Thoracic aorta (tissue), 2 donors: ENCODE data around the gene HOMER3. TPM values are rescaled to one million over a fixed set of nuclear protein-coding genes. Genes with fewer than 3 reads are reported as not detected.

Experiments
- ATAC-seq: fragments of 150-250 bp; one replicate; pipeline ENCODE4 v1.8.0; 2017; ENCODE audit warnings: low read depth; ENCODE audit not compliant: insufficient number of reproducible peaks, low FRiP score
- DNase-seq: peaks from one replicate; pipeline ENCODE4 v3.0.0-alpha.2; 2020; ENCODE audit warnings: low spot score
- H3K27ac ChIP-seq, 2 donors: fragments of 200-600 bp; sonication (generic); 1 replicate in 1 of 2; 2 replicates in 1 of 2; pipeline ENCODE4 v1.5.1; 2016; ENCODE audit warnings: mild to moderate bottlenecking in 2 of 2, moderate library complexity in 2 of 2
- H3K27me3 ChIP-seq: fragments of 200-600 bp; sonication (generic); replicated peaks from 2 replicates; pipeline ENCODE4 v1.6.0; 2016; ENCODE audit warnings: mild to moderate bottlenecking; ENCODE audit not compliant: insufficient read depth
- H3K36me3 ChIP-seq: fragments of 200-600 bp; sonication (generic); one replicate; pipeline ENCODE4 v1.5.1; 2016
- H3K4me1 ChIP-seq, 2 donors: fragments of 200-600 bp; sonication (generic); 1 replicate in 1 of 2; 2 replicates in 1 of 2; pipeline versions ENCODE4 v1.5.1 to v1.6.0; 2016; ENCODE audit warnings: low read depth in 2 of 2, mild to moderate bottlenecking in 1 of 2; ENCODE audit not compliant: control insufficient read depth in 1 of 2
- H3K4me3 ChIP-seq: fragments of 200-600 bp; sonication (generic); 2 replicates; pipeline ENCODE4 v1.5.1; 2016; ENCODE audit warnings: mild to moderate bottlenecking
- H3K9me3 ChIP-seq: fragments of 200-600 bp; sonication (generic); 2 replicates; pipeline ENCODE4 v1.5.1; 2016
- CTCF ChIP-seq: fragments of 200-600 bp; sonication (generic); IDR thresholded peaks from one replicate; pipeline ENCODE4 v1.5.1; 2019; ENCODE audit warnings: antibody characterized with exemption
- total RNA-seq, 2 donors: library from RNA; depleted of rRNA; stranded (reverse); fragments of >200 nt; gene quantifications; one replicate each; pipeline versions ENCODE4 v1.1.0 to v1.2.3, GENCODE V29; 2016

Gene HOMER3
- total RNA-seq, 2 donors from 2014 or later: 40.6 to 100 TPM

DNA sequence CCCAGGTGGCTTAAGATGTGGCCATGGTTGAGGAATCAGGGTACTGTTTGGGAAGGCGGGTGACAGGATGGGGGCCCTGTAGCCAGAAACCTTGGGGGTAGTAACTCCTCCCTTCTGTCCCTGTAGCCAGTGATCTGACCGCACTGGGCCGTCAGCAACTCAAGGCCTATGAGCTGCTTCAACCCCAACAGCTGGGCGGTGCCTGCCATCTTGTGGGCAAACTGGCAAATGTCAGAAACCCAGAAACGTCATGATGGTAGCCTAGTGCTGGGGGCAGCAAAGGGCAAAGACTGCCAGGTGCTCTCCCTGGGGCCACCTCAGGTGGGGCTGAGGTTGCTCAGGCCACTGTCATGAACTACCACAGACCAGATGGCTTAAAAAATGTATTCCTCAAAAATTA, 25.4 kb downstream of the HOMER3 start:
- H3K27me3 ChIP-seq: no peaks in the 10 kb centered on the region
- peaks cover 25% of the 10 kb centered on the region for H3K36me3 ChIP-seq
- H3K4me3 ChIP-seq: no peak overlapping the region
- H3K9me3 ChIP-seq: no peaks in the 10 kb centered on the region
- DNase-seq: no peak
- H3K27ac ChIP-seq: no peak overlapping the region
- no peak for ATAC-seq
- H3K4me1 ChIP-seq: peaks cover 16 to 28% of the 10 kb centered on the region in 2 donors
- TF ChIP-seq CTCF: no peak

DNA sequence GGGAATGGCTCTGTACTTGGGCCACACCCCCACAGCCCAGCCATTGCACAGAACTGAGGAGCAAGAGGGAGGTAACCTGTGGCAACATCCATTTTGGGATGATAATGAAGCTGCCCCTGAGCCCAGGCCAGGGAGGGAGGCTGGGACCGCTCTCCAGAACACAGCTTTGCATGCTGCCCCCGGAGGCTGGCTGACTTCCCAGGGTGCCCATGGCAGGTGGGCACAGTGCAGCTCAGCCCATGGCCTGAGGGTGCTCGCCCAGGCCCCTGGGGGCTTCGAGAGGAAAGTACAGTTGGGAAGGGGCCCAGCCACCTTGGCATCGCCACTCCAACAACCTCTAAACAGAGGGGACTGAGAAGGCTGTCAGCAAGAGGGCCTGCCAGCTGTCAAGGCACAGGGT, 27.6 kb downstream of the HOMER3 start:
- Histone ChIP-seq H3K4me3 (no peak overlapping the region), H3K36me3 (peaks cover 28% of the 10 kb centered on the region), H3K27me3 (no peaks in the 10 kb centered on the region), H3K9me3 (no peaks in the 10 kb centered on the region), H3K4me1 (peaks cover 7 to 16% of the 10 kb centered on the region in 2 donors), H3K27ac (no peak overlapping the region)
- ATAC-seq: no peak
- TF ChIP-seq CTCF: no peak
- DNase-seq: no peak

DNA sequence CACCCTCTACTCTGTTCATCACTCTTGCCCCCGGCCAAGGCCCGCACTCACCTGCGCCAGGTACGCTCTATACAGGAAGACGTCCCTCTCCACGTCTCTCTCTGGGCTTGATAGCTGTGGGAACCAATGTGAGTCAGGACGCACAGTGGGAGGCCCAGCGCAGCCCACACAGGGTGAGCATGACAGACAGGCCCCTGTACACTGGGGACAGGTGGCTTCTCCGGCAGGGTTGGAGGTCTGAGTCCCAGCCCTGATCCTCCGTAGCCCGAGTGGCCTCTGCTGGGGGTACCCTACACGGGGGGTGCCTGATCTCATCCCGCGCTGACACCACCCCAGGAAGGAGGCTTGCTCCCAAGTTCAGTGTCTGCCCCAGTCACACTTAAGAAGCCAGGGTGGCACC, 28.1 kb downstream of the HOMER3 start:
- DNase-seq (no peak), ATAC-seq (no peak)
- no peak overlapping the region for H3K27ac ChIP-seq
- no peak overlapping the region for H3K4me3 ChIP-seq
- peaks cover 4 to 10% of the 10 kb centered on the region in 2 donors for H3K4me1 ChIP-seq
- no peaks in the 10 kb centered on the region for H3K27me3 ChIP-seq
- H3K9me3 ChIP-seq: no peaks in the 10 kb centered on the region
- peaks cover 31% of the 10 kb centered on the region for H3K36me3 ChIP-seq
- TF ChIP-seq CTCF: no peak

DNA sequence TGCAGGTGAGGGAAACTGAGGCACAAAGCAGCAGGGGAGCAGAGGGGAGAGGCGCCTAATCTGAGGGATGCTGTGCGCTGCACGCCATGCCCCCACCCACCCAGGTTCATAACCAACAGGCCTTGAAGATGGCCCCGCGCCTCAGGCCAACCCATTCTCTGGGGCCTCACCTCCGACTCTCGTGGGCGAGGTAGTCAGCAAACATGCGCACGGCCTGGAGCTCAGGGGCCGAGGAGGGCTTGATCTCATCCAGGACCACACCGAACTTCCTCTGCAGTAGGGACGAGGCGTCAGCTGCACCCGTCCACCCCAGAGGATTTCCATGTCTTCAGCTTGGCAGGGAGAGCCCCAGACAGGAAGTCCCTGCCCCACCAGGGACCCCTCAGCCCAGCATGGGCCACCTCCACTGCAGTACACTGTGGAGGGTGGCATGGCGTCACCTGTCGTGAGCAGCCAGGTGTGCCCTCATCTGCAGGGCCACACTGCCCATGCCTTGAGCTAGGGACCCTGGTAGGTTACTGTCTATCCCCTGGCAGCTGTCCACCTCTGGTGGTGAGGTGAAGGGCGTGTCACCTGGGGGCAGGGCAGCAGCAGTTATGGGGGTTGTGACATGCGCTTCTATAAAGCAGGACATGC, 30.1 kb downstream of the HOMER3 start:
- DNase-seq (no peak), ATAC-seq (no peak)
- H3K36me3 ChIP-seq: peaks cover 48% of the 10 kb centered on the region
- H3K27me3 ChIP-seq: no peaks in the 10 kb centered on the region
- H3K4me3 ChIP-seq: no peak overlapping the region
- no peaks in the 10 kb centered on the region for H3K4me1 ChIP-seq
- H3K27ac ChIP-seq: no peak overlapping the region
- no peak for TF ChIP-seq CTCF
- no peaks in the 10 kb centered on the region for H3K9me3 ChIP-seq

DNA sequence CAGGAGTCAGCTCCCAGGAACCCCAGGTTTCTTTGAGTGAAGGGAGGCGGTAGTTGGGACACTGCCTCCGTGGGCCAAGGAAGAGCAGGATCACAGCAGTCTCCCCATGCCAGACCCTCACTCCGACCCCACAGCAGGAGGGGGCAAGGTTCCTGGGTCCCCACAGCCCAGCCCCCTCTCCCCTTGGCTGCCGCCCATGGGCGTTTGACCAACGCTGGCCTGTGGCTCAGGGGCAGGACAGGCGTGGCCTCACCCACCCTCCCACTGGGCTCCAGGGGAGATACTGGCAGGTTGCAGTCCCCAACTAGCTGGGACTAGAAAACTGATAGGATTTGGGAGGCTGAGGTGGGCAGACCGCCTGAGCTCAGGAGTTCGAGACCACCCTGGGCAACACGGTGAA, 31.0 kb downstream of the HOMER3 start:
- no peak for TF ChIP-seq CTCF
- ATAC-seq (no peak), DNase-seq (no peak)
- H3K9me3 ChIP-seq: no peaks in the 10 kb centered on the region
- H3K4me1 ChIP-seq: no peaks in the 10 kb centered on the region
- no peak overlapping the region for H3K27ac ChIP-seq
- H3K27me3 ChIP-seq: no peaks in the 10 kb centered on the region
- H3K36me3 ChIP-seq: peaks cover 57% of the 10 kb centered on the region
- no peak overlapping the region for H3K4me3 ChIP-seq
